Stimulated activated CD4-positive, alpha-beta T cell treated with anti-CD3 and anti-CD28 coated beads, Interleukin-15, amount 100 ng/mL, for 1 hour (primary cell): Measurements from ENCODE around the gene AFAP1.

ENCODE experiments used
- DNase-seq, 2 donors: peaks; one replicate each; pipeline ENCODE4 v3.0.0-alpha.2; 2020; ENCODE audit warnings: low read depth in 1 of 2, low spot score in 1 of 2

The AFAP1 gene

GRCh38 chr4:7787681-7788141, 151.9 kb downstream of the AFAP1 start:
- no peak for DNase-seq

GRCh38 chr4:7787067-7787466, 152.6 kb downstream of the AFAP1 start:
- DNase-seq = no peak

- no peak for DNase-seq
Measured at GRCh38 chr4:7786517-7786916, 153.1 kb downstream of the AFAP1 start.

- no peak for DNase-seq
Measured at GRCh38 chr4:7786040-7786439, 153.6 kb downstream of the AFAP1 start.

GRCh38 chr4:7785017-7785416, 154.6 kb downstream of the AFAP1 start:
- no peak for DNase-seq

- no peak for DNase-seq
Measured at GRCh38 chr4:7784131-7784870, 155.4 kb downstream of the AFAP1 start.

GRCh38 chr4:7783541-7783940, 156.1 kb downstream of the AFAP1 start:
- no peak for DNase-seq

- DNase-seq = no peak
Measured at GRCh38 chr4:7782783-7783182, 156.9 kb downstream of the AFAP1 start.

GRCh38 chr4:7781993-7782392, 157.7 kb downstream of the AFAP1 start:
- no peak for DNase-seq

GRCh38 chr4:7781366-7781765, 158.3 kb downstream of the AFAP1 start:
- DNase-seq = no peak

- no peak for DNase-seq
Measured at GRCh38 chr4:7780751-7781348, 158.8 kb downstream of the AFAP1 start.

- DNase-seq = no peak
Measured at GRCh38 chr4:7779432-7779768, 160.3 kb downstream of the AFAP1 start.

- DNase-seq = no peak
Measured at GRCh38 chr4:7778510-7779431, 160.9 kb downstream of the AFAP1 start.

GRCh38 chr4:7777871-7778509, 161.7 kb downstream of the AFAP1 start:
- no peak for DNase-seq

- DNase-seq = no peak
Measured at GRCh38 chr4:7777017-7777710, 162.5 kb downstream of the AFAP1 start.

- no peak for DNase-seq
Measured at GRCh38 chr4:7775396-7775795, 164.3 kb downstream of the AFAP1 start.

- DNase-seq = no peak
Measured at GRCh38 chr4:7774301-7775294, 165.1 kb downstream of the AFAP1 start.

- no peak for DNase-seq
Measured at GRCh38 chr4:7773401-7774180, 166.1 kb downstream of the AFAP1 start.
